Fibroblast of mammary gland (primary cell): ENCODE results near the gene MYBBP1A.

Source experiments
- DNase-seq: peaks from one replicate; pipeline ENCODE4 v3.0.0-alpha.2; 2010; ENCODE audit warnings: low read depth
- H3K4me3 ChIP-seq: 2 replicates; pipeline ENCODE4 v1.5.1; 2011; ENCODE audit warnings: low read depth, mild to moderate bottlenecking, low read length, moderate library complexity; ENCODE audit not compliant: control insufficient read depth
- TF ChIP-seq, protein P1 (sequence below): conservative IDR thresholded peaks from 2 replicates; pipeline ENCODE4 v1.5.1; 2011; ENCODE audit warnings: low read depth, low read length, inconsistent platforms; ENCODE audit not compliant: control insufficient read depth, insufficient read depth

Gene MYBBP1A

GRCh38 chr17:4522661-4523060 is 32.5 kb downstream of the MYBBP1A start:
- TF ChIP-seq, protein P1, sequence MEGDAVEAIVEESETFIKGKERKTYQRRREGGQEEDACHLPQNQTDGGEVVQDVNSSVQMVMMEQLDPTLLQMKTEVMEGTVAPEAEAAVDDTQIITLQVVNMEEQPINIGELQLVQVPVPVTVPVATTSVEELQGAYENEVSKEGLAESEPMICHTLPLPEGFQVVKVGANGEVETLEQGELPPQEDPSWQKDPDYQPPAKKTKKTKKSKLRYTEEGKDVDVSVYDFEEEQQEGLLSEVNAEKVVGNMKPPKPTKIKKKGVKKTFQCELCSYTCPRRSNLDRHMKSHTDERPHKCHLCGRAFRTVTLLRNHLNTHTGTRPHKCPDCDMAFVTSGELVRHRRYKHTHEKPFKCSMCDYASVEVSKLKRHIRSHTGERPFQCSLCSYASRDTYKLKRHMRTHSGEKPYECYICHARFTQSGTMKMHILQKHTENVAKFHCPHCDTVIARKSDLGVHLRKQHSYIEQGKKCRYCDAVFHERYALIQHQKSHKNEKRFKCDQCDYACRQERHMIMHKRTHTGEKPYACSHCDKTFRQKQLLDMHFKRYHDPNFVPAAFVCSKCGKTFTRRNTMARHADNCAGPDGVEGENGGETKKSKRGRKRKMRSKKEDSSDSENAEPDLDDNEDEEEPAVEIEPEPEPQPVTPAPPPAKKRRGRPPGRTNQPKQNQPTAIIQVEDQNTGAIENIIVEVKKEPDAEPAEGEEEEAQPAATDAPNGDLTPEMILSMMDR, result no peak
- no peak for DNase-seq
- H3K4me3 ChIP-seq, result no peak overlapping the region

DNA sequence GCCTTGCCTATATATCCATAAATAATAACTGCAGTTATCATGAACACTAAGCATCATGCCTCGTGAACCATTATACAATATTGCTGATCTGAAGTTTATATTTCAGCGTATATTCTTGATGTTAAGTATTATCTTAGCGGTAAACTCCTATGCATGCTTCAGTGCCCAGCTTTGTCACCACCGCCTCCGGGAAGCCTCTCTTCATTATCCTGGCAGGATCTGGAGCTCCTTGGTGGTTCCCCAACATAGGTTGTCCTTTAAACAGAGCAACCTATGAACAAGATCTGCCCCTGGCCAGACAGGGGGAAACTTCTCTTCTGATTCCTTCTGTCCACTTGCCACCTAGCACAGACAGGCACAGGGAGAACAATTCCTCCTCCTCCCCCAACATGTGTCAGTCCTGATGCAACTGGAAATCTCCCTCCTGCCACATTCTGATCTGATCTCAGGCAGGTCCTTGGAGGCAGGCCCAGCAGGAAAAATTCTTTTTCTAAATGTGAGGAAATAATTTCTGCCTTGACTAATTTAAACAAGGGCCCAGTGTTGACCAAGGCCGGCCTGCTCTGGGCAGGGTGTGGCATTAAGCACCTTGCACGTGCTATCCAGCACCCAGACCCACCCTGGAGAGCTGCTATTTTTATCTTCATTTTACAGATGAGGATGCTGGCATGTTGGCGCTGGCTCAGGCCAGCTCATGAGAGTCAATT is 34.1 kb downstream of the MYBBP1A start:
- no peak for DNase-seq
- TF ChIP-seq, protein P1, result no peak
- no peak overlapping the region for H3K4me3 ChIP-seq

- TF ChIP-seq, protein P1, result no peak
- no peak overlapping the region for H3K4me3 ChIP-seq
- DNase-seq, result no peak
These were observed 34.9 kb downstream of the MYBBP1A start for GRCh38 chr17:4520060-4520893.

GRCh38 chr17:4519361-4519788 is 35.8 kb downstream of the MYBBP1A start:
- H3K4me3 ChIP-seq, result no peak overlapping the region
- DNase-seq, result no peak
- TF ChIP-seq, protein P1, result no peak

- H3K4me3 ChIP-seq, result no peak overlapping the region
- no peak for DNase-seq
- TF ChIP-seq, protein P1, result no peak
These were observed 36.3 kb downstream of the MYBBP1A start for GRCh38 chr17:4518901-4519300.

DNA sequence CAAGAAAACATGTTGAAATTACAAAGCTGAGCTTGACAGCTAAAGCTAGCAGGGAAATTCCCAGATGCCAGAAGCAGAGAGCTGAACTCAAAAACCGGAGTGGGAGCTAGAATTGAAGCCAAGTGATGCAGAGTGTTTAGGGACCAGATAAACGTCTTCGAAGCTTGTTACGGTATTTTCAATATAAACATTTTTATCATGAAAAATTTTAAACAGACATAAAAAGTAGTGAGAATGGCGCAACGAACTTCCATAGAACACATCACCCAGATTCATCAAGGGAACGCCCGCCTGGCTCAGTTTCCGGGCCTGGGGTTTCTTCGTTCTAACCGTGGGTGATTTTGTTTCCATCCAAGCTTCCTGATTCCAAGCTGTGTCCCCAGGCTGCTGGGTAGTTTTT is 38.4 kb downstream of the MYBBP1A start:
- TF ChIP-seq, protein P1, result no peak
- no peak overlapping the region for H3K4me3 ChIP-seq
- DNase-seq, result no peak
